ENCODE results near the gene SULT2A1. TPM values are rescaled to one million over a fixed set of nuclear protein-coding genes. Genes with fewer than 3 reads are reported as not detected.

SULT2A1 gene
- total and polyA plus RNA-seq, 2 of the 4 experiments (the other 2 are of a cell fraction), result not detected

DNA sequence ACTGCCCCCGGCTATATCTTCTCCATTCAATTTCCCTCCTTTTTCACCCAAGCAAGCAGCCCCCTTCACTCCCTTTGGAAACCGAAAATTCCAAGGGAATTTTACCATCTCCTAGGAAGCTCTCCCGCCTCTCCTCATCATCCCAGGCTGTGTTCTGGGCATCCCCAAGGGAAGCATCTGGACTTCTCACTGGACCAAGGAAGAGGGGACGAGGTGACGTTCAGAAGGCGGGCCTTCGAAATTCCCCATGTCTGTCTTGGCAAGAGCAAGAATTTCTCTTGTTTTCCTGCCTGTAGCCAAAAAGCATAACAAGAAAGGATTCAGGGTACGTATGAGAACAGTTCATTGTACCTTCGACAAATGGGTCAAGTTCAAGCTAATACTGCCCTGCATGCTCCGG lies 20.9 kb downstream of the SULT2A1 start:
- Histone ChIP-seq H3K36me3 (ENCODE audit: control insufficient read depth, insufficient read depth, low read length) (no peaks in the 10 kb centered on the region), H3K18ac (ENCODE audit: low read depth, low read length) (no peak overlapping the region), H4K8ac (ENCODE audit: low read depth in 2 of 2, low read length in 2 of 2) (no peak overlapping the region), H4K5ac (ENCODE audit: low read depth, low read length) (no peak overlapping the region), H2AFZ (replicated peaks; ENCODE audit: low read length, poor library complexity) (no peak overlapping the region), H2BK5ac (ENCODE audit: low read depth, low read length, poor library complexity, severe bottlenecking) (no peak overlapping the region), H3K9me1 (ENCODE audit: insufficient read depth, low read length) (no peaks in the 10 kb centered on the region), H2BK20ac (ENCODE audit: low read depth, low read length) (no peak overlapping the region), H3K23ac (ENCODE audit: low read depth, low read length) (no peak overlapping the region), H3K9me3 (ENCODE audit: control insufficient read depth, insufficient read depth, low read length) (no peaks in the 10 kb centered on the region), H3K9ac (ENCODE audit: low read depth, low read length) (no peak overlapping the region), H4K91ac (ENCODE audit: insufficient read depth, low read depth, low read length) (no peak overlapping the region), H2AK9ac (replicated peaks; ENCODE audit: low read depth, low read length, poor library complexity) (no peak overlapping the region), H2AK5ac (ENCODE audit: low read depth, low read length) (no peak overlapping the region), H3K4ac (ENCODE audit: low read depth, low read length) (no peak overlapping the region), H3K79me1 (ENCODE audit: low read depth in 1 of 2, low read length in 2 of 2) (no peaks in the 10 kb centered on the region), H3K27me3 (ENCODE audit: control insufficient read depth, insufficient read depth, low read length) (peaks cover 5% of the 10 kb centered on the region), H3K56ac (ENCODE audit: extremely low read depth, insufficient read depth, low read length) (no peak overlapping the region), H3K27ac (ENCODE audit: insufficient read depth, low read length) (no peak overlapping the region), H3K14ac (replicated peaks; ENCODE audit: low read depth, low read length) (no peak overlapping the region), H3K4me3 (ENCODE audit: insufficient read depth, low read depth, low read length) (no peak overlapping the region), H2BK120ac (ENCODE audit: low read depth, low read length) (no peak overlapping the region), H3K4me1 (ENCODE audit: control insufficient read depth, insufficient read depth, low read length) (no peaks in the 10 kb centered on the region), H4K20me1 (ENCODE audit: insufficient read depth, low read length) (no peaks in the 10 kb centered on the region), H3K4me2 (ENCODE audit: low read depth, low read length) (no peak overlapping the region), H2BK15ac (ENCODE audit: low read depth, low read length) (no peak overlapping the region)
- ChIA-PET CTCF (interaction anchor here (0.6 kb wide), 1 partner anchor 74 kb away, joined by 3 read pairs; no protein-coding TSS in a partner anchor), POLR2A (ENCODE audit: unreplicated experiment) (no interaction called here)
- no peak for ATAC-seq (ENCODE audit: low read depth)
- TF ChIP-seq, protein P1, sequence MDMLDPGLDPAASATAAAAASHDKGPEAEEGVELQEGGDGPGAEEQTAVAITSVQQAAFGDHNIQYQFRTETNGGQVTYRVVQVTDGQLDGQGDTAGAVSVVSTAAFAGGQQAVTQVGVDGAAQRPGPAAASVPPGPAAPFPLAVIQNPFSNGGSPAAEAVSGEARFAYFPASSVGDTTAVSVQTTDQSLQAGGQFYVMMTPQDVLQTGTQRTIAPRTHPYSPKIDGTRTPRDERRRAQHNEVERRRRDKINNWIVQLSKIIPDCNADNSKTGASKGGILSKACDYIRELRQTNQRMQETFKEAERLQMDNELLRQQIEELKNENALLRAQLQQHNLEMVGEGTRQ (IDR thresholded peaks at IDR 0.05; ENCODE audit: low read depth, low read length), result no peak
- TF ChIP-seq, protein P2, sequence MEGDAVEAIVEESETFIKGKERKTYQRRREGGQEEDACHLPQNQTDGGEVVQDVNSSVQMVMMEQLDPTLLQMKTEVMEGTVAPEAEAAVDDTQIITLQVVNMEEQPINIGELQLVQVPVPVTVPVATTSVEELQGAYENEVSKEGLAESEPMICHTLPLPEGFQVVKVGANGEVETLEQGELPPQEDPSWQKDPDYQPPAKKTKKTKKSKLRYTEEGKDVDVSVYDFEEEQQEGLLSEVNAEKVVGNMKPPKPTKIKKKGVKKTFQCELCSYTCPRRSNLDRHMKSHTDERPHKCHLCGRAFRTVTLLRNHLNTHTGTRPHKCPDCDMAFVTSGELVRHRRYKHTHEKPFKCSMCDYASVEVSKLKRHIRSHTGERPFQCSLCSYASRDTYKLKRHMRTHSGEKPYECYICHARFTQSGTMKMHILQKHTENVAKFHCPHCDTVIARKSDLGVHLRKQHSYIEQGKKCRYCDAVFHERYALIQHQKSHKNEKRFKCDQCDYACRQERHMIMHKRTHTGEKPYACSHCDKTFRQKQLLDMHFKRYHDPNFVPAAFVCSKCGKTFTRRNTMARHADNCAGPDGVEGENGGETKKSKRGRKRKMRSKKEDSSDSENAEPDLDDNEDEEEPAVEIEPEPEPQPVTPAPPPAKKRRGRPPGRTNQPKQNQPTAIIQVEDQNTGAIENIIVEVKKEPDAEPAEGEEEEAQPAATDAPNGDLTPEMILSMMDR (conservative IDR thresholded peaks at IDR 0.05; ENCODE audit: low read depth, low read length), result no peak
- TF ChIP-seq RFX5 (IDR thresholded peaks at IDR 0.05; ENCODE audit: low read depth, low read length) (no peak), POLR2A (IDR thresholded peaks at IDR 0.05; ENCODE audit: low read depth, low read length) (no peak), RCOR1 (IDR thresholded peaks at IDR 0.05; ENCODE audit: insufficient replicate concordance, low read length) (no peak), CEBPB (IDR thresholded peaks at IDR 0.05; ENCODE audit: low read depth, low read length) (no peak), SMC3 (IDR thresholded peaks at IDR 0.05; ENCODE audit: low read depth, low read length) (no peak), MAZ (IDR thresholded peaks at IDR 0.05; ENCODE audit: borderline replicate concordance, low read depth, low read length) (no peak), MAFK (IDR thresholded peaks at IDR 0.05; ENCODE audit: low read depth, low read length) (no peak), NFE2L2 (IDR thresholded peaks at IDR 0.05; ENCODE audit: low read depth, low read length) (no peak), CHD1 (IDR thresholded peaks at IDR 0.05; ENCODE audit: low read depth, low read length) (no peak), BHLHE40 (IDR thresholded peaks at IDR 0.05; ENCODE audit: low read depth, low read length) (no peak), FOS (IDR thresholded peaks at IDR 0.05; ENCODE audit: low read depth, low read length) (no peak), RAD21 (IDR thresholded peaks at IDR 0.05; ENCODE audit: low read length) (no peak), MXI1 (IDR thresholded peaks at IDR 0.05; ENCODE audit: borderline replicate concordance, low read depth, low read length) (no peak)
- TF ChIP-seq, protein P3, sequence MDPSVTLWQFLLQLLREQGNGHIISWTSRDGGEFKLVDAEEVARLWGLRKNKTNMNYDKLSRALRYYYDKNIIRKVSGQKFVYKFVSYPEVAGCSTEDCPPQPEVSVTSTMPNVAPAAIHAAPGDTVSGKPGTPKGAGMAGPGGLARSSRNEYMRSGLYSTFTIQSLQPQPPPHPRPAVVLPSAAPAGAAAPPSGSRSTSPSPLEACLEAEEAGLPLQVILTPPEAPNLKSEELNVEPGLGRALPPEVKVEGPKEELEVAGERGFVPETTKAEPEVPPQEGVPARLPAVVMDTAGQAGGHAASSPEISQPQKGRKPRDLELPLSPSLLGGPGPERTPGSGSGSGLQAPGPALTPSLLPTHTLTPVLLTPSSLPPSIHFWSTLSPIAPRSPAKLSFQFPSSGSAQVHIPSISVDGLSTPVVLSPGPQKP (IDR thresholded peaks at IDR 0.05; ENCODE audit: borderline replicate concordance, low read depth, low read length), result no peak
- no TSS peak for BruUV-seq (replicated peaks)
- WGBS, 2 experiments (ENCODE audit: extremely low coverage in 2 of 2, insufficient read length in 1 of 2), result 27% methylated on average over 4 of the region's 10 CpGs; no CpG with 5 or more reads in 1 of the 2 experiments
- intact Hi-C loops (cut with micrococcal nuclease) (no loop called here), dilution Hi-C loops (cut with HindIII; ENCODE audit: low sequenced_read_pairs, unreplicated experiment) (no loop called here), in situ Hi-C loops (cut with MboI; ENCODE audit: low sequenced_read_pairs) (no loop called here)
- no peak for DNase-seq

Measured in IMR-90 (cell line).